Common myeloid progenitor, CD34-positive (primary cell): ENCODE measurements around the gene WDR91.

ENCODE experiments used
- CTCF ChIA-PET: fragments of 350-600 bp; sonication (Branson Sonifier 250); formaldehyde crosslinking; loops from one replicate; lab custom pipeline; 2021; ENCODE audit warnings: antibody characterized with exemption; lab: Charles Lee
- POLR2A ChIA-PET: fragments of 350-600 bp; sonication (Branson Sonifier 250); formaldehyde crosslinking; loops from one replicate; lab custom pipeline; 2021; ENCODE audit warnings: antibody characterized with exemption; lab: Charles Lee
- DNase-seq, 3 donors: peaks; one replicate each; pipeline versions ENCODE4 v3.0.0 to v3.0.0-alpha.2; 2013
- H3K27ac ChIP-seq, 2 experiments: 1 replicate in 1 of 2; 2 replicates in 1 of 2; pipeline ENCODE4 v1.7.0; 2013; ENCODE audit warnings: inconsistent platforms in 2 of 2, low read length in 2 of 2, mild to moderate bottlenecking in 2 of 2, low read depth in 1 of 2, moderate library complexity in 1 of 2; ENCODE audit not compliant: severe bottlenecking in 2 of 2, insufficient read depth in 1 of 2, poor library complexity in 1 of 2
- H3K27me3 ChIP-seq, 5 experiments: replicated peaks in 2 of 5; 1 replicate in 3 of 5; 2 replicates in 2 of 5; pipeline versions ENCODE4 v1.6.1 to v1.7.0; 2013; ENCODE audit warnings: low read length in 4 of 5, mild to moderate bottlenecking in 2 of 5, moderate library complexity in 2 of 5, inconsistent platforms in 1 of 5; ENCODE audit not compliant: insufficient read depth in 5 of 5, control insufficient read depth in 4 of 5
- H3K36me3 ChIP-seq, 4 experiments: 1 replicate in 2 of 4; 2 replicates in 2 of 4; pipeline versions ENCODE4 v1.6.1 to v1.7.0; 2013; ENCODE audit warnings: low read length in 3 of 4, control low read depth in 1 of 4, mild to moderate bottlenecking in 1 of 4; ENCODE audit not compliant: control insufficient read depth in 4 of 4, insufficient read depth in 4 of 4
- H3K4me1 ChIP-seq, 4 experiments: 1 replicate in 3 of 4; 2 replicates in 1 of 4; pipeline versions ENCODE4 v1.6.1 to v1.7.1; 2013; ENCODE audit warnings: low read length in 3 of 4, mild to moderate bottlenecking in 3 of 4, control low read depth in 1 of 4, inconsistent platforms in 1 of 4, moderate library complexity in 1 of 4; ENCODE audit not compliant: control insufficient read depth in 4 of 4, insufficient read depth in 4 of 4; ENCODE audit errors: control extremely low read depth in 1 of 4
- H3K4me3 ChIP-seq, 7 experiments: 1 replicate in 4 of 7; 2 replicates in 3 of 7; pipeline versions ENCODE4 v1.5.1 to v1.7.0; 2013; ENCODE audit warnings: mild to moderate bottlenecking in 7 of 7, low read length in 6 of 7, moderate library complexity in 6 of 7, inconsistent platforms in 2 of 7, low read depth in 2 of 7, control low read depth in 1 of 7; ENCODE audit not compliant: insufficient read depth in 4 of 7, control insufficient read depth in 1 of 7; ENCODE audit errors: extremely low read depth in 1 of 7
- H3K9me3 ChIP-seq, 5 experiments: 1 replicate in 4 of 5; 2 replicates in 1 of 5; pipeline versions ENCODE4 v1.6.1 to v1.7.1; 2013; ENCODE audit warnings: low read length in 4 of 5, mild to moderate bottlenecking in 2 of 5, inconsistent platforms in 1 of 5, low read depth in 1 of 5, moderate library complexity in 1 of 5; ENCODE audit not compliant: control insufficient read depth in 4 of 5, insufficient read depth in 2 of 5; ENCODE audit errors: control extremely low read depth in 1 of 5
- WGBS: methylation state at CpG from one replicate; pipeline ENCODE4 v1.1.5; 2013; ENCODE audit not compliant: insufficient coverage; 5-methylcytosine and 5-hydroxymethylcytosine counted together

WDR91 gene

GRCh38 chr7:135166338-135166990 is 44.9 kb downstream of the WDR91 start:
- POLR2A ChIA-PET: interaction anchor here (1.6 to 2.4 kb wide), 2 partner anchors 17 to 19 kb away, joined by 5 to 10 read pairs; partner anchors contain the start of gene TMEM140
- 22% methylated on average over 17 of the region's 18 CpGs for WGBS
- peak overlapping the region; percentile 55 to 85 for H3K27ac ChIP-seq

GRCh38 chr7:135165862-135166261 is 45.5 kb downstream of the WDR91 start:
- Histone ChIP-seq H3K27ac (peak overlapping the region; percentile 55 to 85), H3K36me3 (peaks cover 0 to 52% (median 17%) of the 10 kb centered on the region in 4 experiments), H3K9me3 (peaks cover 0 to 8% (median 2%) of the 10 kb centered on the region in 5 experiments), H3K27me3 (no peaks in the 10 kb centered on the region), H3K4me3 (peak overlapping the region in 2 of 7 experiments; percentile 48 to 53), H3K4me1 (peaks cover 28 to 82% (median 61%) of the 10 kb centered on the region in 4 experiments)
- POLR2A ChIA-PET: interaction anchor here (1.0 kb wide), 1 partner anchor 20 kb away, joined by 4 read pairs; no protein-coding TSS in a partner anchor
- CTCF ChIA-PET: interaction anchor here (0.7 to 15.2 kb wide), 7 partner anchors 9 to 495 kb away, joined by 3 to 182 read pairs (median 5); partner anchors contain the start of genes AGBL3 and TMEM140
- WGBS: 69% methylated on average over 4 of the region's 4 CpGs
- no peak for DNase-seq

More at GRCh38 chr7:135166338-135166990, 44.9 kb downstream of the WDR91 start:
- Histone ChIP-seq H3K9me3 (peaks cover 0 to 8% (median 2%) of the 10 kb centered on the region in 5 experiments), H3K36me3 (peaks cover 0 to 52% (median 17%) of the 10 kb centered on the region in 4 experiments), H3K27me3 (no peaks in the 10 kb centered on the region), H3K4me3 (peak overlapping the region in 5 of 7 experiments; percentile 5 to 60 (median 48)), H3K4me1 (peaks cover 24 to 81% (median 58%) of the 10 kb centered on the region in 4 experiments)
- CTCF ChIA-PET: interaction anchor here (0.7 to 15.2 kb wide), 8 partner anchors 8 to 496 kb away, joined by 3 to 182 read pairs (median 4); partner anchors contain the start of genes AGBL3 and TMEM140
- peak; percentile 78 to 84 (median 82) for DNase-seq

- no peaks in the 10 kb centered on the region for H3K27me3 ChIP-seq
- H3K4me3 ChIP-seq: no peak overlapping the region
- H3K36me3 ChIP-seq: peaks cover 0 to 52% (median 17%) of the 10 kb centered on the region in 4 experiments
- H3K9me3 ChIP-seq: peaks cover 0 to 8% (median 2%) of the 10 kb centered on the region in 5 experiments
- peak overlapping the region in 1 of 2 experiments; percentile 57 for H3K27ac ChIP-seq
- ChIA-PET CTCF (interaction anchor here (7.7 to 15.2 kb wide), 3 partner anchors 7 to 178 kb away, joined by 55 to 182 read pairs (median 67); partner anchors contain the start of genes AGBL3 and TMEM140), POLR2A (no interaction called here)
- 85% methylated on average over 16 of the region's 18 CpGs for WGBS
- DNase-seq: no peak
- H3K4me1 ChIP-seq: peaks cover 38 to 89% (median 68%) of the 10 kb centered on the region in 4 experiments
These were observed 46.8 kb downstream of the WDR91 start for GRCh38 chr7:135164357-135165061.

GRCh38 chr7:135162382-135163001 is 48.8 kb downstream of the WDR91 start:
- peaks cover 0 to 46% (median 13%) of the 10 kb centered on the region in 4 experiments for H3K36me3 ChIP-seq
- H3K27ac ChIP-seq: peak overlapping the region in 1 of 2 experiments; percentile 95
- WGBS: no CpG with 5 or more reads among the region's 2 CpGs

GRCh38 chr7:135161669-135162068 is 49.7 kb downstream of the WDR91 start:
- peak in 1 of 3 donors; percentile 34 for DNase-seq
- Histone ChIP-seq H3K27ac (peak overlapping the region; percentile 83 to 95), H3K4me1 (peaks cover 27 to 84% (median 55%) of the 10 kb centered on the region in 4 experiments), H3K36me3 (peaks cover 0 to 42% (median 17%) of the 10 kb centered on the region in 4 experiments), H3K27me3 (no peaks in the 10 kb centered on the region), H3K9me3 (peaks cover 0 to 19% (median 4%) of the 10 kb centered on the region in 5 experiments), H3K4me3 (peak overlapping the region in 2 of 7 experiments; percentile 37 to 38)
- ChIA-PET POLR2A (interaction anchor here (1.5 to 3.3 kb wide), 3 partner anchors 8 to 175 kb away, joined by 8 to 26 read pairs (median 10); partner anchors contain the start of genes AGBL3 and CYREN), CTCF (interaction anchor here (2.1 to 15.2 kb wide), 3 partner anchors 6 to 13 kb away, joined by 9 to 182 read pairs (median 67); partner anchors contain the start of genes CYREN and TMEM140)
- WGBS: 79% methylated on average over 6 of the region's 6 CpGs

More at GRCh38 chr7:135162382-135163001, 48.8 kb downstream of the WDR91 start:
- ChIA-PET POLR2A (no interaction called here), CTCF (interaction anchor here (15.2 kb wide), 1 partner anchor 14 kb away, joined by 182 read pairs; the partner anchor contains the start of gene TMEM140)
- peaks cover 32 to 89% (median 63%) of the 10 kb centered on the region in 4 experiments for H3K4me1 ChIP-seq
- peaks cover 0 to 12% (median 2%) of the 10 kb centered on the region in 5 experiments for H3K9me3 ChIP-seq
- peak in 1 of 3 donors; percentile 33 for DNase-seq
- H3K27me3 ChIP-seq: no peaks in the 10 kb centered on the region
- H3K4me3 ChIP-seq: no peak overlapping the region
